HEK293 (cell line): ENCODE measurements around the gene PIM3.
A peak's percentile ranks its signal among the peaks of the same experiment; 100 is the strongest.

Source experiments
- CTCF ChIA-PET: fragments of 350-600 bp; formaldehyde crosslinking; extraction: SDS; loops from one replicate; lab custom pipeline; 2021; ENCODE audit warnings: antibody characterized with exemption; lab: Yijun Ruan, JAX
- POLR2A ChIA-PET: fragments of 300-600 bp; formaldehyde crosslinking; extraction: SDS; loops from one replicate; lab custom pipeline; 2020; ENCODE audit warnings: antibody characterized with exemption, inconsistent platforms; lab: Yijun Ruan, JAX
- H3K27ac ChIP-seq: fragments of 200-500 bp; sonication (Bioruptor generic); 2 replicates; pipeline ENCODE4 v1.5.1; 2014; ENCODE audit warnings: low read depth, low read length, control low read depth, inconsistent platforms; ENCODE audit errors: extremely low read depth
- H3K36me3 ChIP-seq, 2 experiments: fragments of 200-500 bp in 1 of 2; sonication (Bioruptor generic) in 1 of 2; 1 replicate in 1 of 2; 2 replicates in 1 of 2; pipeline ENCODE4 v1.5.1; 2014 to 2017; ENCODE audit warnings: inconsistent platforms in 2 of 2, low read length in 2 of 2; ENCODE audit not compliant: control insufficient read depth in 2 of 2, insufficient read depth in 1 of 2
- H3K4me1 ChIP-seq: fragments of 200-500 bp; sonication (Bioruptor generic); 2 replicates; pipeline ENCODE4 v1.5.1; 2014; ENCODE audit warnings: mild to moderate bottlenecking, low read length, inconsistent platforms; ENCODE audit not compliant: control insufficient read depth, insufficient read depth
- H3K4me3 ChIP-seq: 2 replicates; pipeline ENCODE4 v1.5.1; 2011; ENCODE audit warnings: low read depth, mild to moderate bottlenecking, control low read depth, low read length, moderate library complexity
- H3K9me3 ChIP-seq: fragments of 200-500 bp; sonication (Bioruptor generic); 2 replicates; pipeline ENCODE4 v1.5.1; 2014; ENCODE audit warnings: low read depth, low read length, inconsistent platforms; ENCODE audit not compliant: control insufficient read depth, insufficient read depth
- GLIS2 ChIP-seq: fragments of 450-650 bp; formaldehyde crosslinking; IDR thresholded peaks from 2 replicates; pipeline ENCODE4 v1.5.1; 2016; ENCODE audit warnings: missing biosample characterization, missing genetic modification characterization
- SCRT2 ChIP-seq: fragments of 450-650 bp; formaldehyde crosslinking; IDR thresholded peaks from 2 replicates; pipeline ENCODE4 v1.5.1; 2016; ENCODE audit warnings: missing biosample characterization, missing genetic modification characterization
- ZNF112 ChIP-seq: fragments of 450-650 bp; formaldehyde crosslinking; IDR thresholded peaks from 2 replicates; pipeline ENCODE4 v1.5.0; 2017; ENCODE audit warnings: missing biosample characterization, missing genetic modification characterization
- ZNF155 ChIP-seq: fragments of 450-650 bp; formaldehyde crosslinking; IDR thresholded peaks from 2 replicates; pipeline ENCODE4 v1.5.1; 2016; ENCODE audit warnings: missing biosample characterization, missing genetic modification characterization
- ZNF341 ChIP-seq: fragments of 450-650 bp; formaldehyde crosslinking; IDR thresholded peaks from 2 replicates; pipeline ENCODE4; 2016; ENCODE audit warnings: low read depth, missing biosample characterization, missing genetic modification characterization
- ZNF391 ChIP-seq: fragments of 450-650 bp; formaldehyde crosslinking; IDR thresholded peaks from 2 replicates; pipeline ENCODE4 v1.5.1; 2016; ENCODE audit warnings: low read depth, missing biosample characterization, missing genetic modification characterization, borderline replicate concordance
- ZNF571 ChIP-seq: fragments of 450-650 bp; formaldehyde crosslinking; IDR thresholded peaks from 2 replicates; pipeline ENCODE4 v1.5.0; 2017; ENCODE audit warnings: missing biosample characterization, missing genetic modification characterization
- ZNF621 ChIP-seq: fragments of 450-650 bp; formaldehyde crosslinking; IDR thresholded peaks from 2 replicates; pipeline ENCODE4 v1.5.1; 2017; ENCODE audit warnings: missing biosample characterization, missing genetic modification characterization
- ZNF768 ChIP-seq: fragments of 450-650 bp; formaldehyde crosslinking; IDR thresholded peaks from 2 replicates; pipeline ENCODE4 v1.5.1; 2018; ENCODE audit warnings: missing biosample characterization, mild to moderate bottlenecking, missing genetic modification characterization
- ZNF776 ChIP-seq: fragments of 450-650 bp; formaldehyde crosslinking; IDR thresholded peaks from 2 replicates; pipeline ENCODE4 v1.5.0; 2017; ENCODE audit warnings: missing biosample characterization, missing genetic modification characterization, borderline replicate concordance
- ZNF837 ChIP-seq: fragments of 450-650 bp; formaldehyde crosslinking; IDR thresholded peaks from 2 replicates; pipeline ENCODE4 v1.5.1; 2016; ENCODE audit warnings: missing biosample characterization, missing genetic modification characterization
- ZSCAN23 ChIP-seq: fragments of 450-650 bp; formaldehyde crosslinking; IDR thresholded peaks from 2 replicates; pipeline ENCODE4 v1.5.1; 2016; ENCODE audit warnings: missing biosample characterization, missing genetic modification characterization
- TF ChIP-seq, protein P1 (sequence below): fragments of 450-650 bp; formaldehyde crosslinking; IDR thresholded peaks from 2 replicates; pipeline ENCODE4 v1.5.1; 2016; ENCODE audit warnings: missing biosample characterization, missing genetic modification characterization
- TF ChIP-seq, protein P2 (sequence below): fragments of 450-650 bp; formaldehyde crosslinking; IDR thresholded peaks from 2 replicates; pipeline ENCODE4 v1.5.1; 2017; ENCODE audit warnings: missing biosample characterization, missing genetic modification characterization
- TF ChIP-seq, protein P3 (sequence below): fragments of 450-650 bp; formaldehyde crosslinking; IDR thresholded peaks from 2 replicates; pipeline ENCODE4 v1.5.1; 2017; ENCODE audit warnings: missing biosample characterization, mild to moderate bottlenecking, missing genetic modification characterization, moderate library complexity

Gene PIM3

DNA sequence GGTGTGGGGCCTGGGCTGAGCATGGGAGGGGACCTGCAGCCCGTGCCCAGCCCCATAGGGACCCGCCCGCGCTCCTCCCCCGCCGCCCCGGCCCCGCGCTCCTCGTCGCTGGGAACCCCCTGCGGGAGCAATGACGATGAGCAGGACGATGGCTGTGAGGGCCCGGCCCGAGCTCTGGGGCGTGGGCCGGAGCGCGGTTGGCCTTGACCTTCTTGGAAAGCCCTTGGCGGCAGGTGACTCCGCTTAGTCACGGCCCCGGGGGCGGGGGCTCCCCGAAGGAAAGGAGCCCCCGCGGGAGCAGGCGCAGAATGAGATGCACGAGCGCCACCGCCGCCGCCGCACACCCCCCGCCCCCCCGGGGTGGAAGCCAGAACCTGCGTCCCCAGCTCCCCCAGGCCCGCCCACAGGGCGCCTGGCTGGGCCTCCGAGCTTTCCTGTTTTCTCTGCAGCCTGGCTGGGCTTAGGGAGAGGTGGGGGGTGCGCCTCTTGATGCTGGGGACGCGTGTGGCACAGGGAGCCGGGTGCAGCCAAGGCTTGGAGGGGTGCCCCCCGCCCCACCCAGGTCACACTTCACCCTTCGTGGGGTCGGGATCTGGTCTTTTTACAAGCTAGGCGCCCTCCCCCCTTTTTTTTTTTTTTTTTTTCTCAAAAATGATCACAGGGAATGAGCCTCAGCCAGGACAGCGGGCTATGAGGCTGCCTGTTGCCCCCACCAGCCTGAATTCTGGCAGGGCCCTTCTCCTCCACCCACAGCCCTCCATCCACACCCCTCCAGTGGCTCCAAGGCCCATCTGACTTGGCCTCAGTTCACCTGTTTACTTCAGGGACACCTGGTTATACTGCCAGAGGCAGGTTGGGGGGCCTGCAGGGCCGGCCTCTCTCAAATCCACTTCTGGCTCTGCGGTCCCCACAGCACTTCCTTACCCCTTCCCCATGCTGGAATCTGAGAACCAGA is 24.3 kb upstream of the PIM3 start (continued):
- TF ChIP-seq, protein P1, sequence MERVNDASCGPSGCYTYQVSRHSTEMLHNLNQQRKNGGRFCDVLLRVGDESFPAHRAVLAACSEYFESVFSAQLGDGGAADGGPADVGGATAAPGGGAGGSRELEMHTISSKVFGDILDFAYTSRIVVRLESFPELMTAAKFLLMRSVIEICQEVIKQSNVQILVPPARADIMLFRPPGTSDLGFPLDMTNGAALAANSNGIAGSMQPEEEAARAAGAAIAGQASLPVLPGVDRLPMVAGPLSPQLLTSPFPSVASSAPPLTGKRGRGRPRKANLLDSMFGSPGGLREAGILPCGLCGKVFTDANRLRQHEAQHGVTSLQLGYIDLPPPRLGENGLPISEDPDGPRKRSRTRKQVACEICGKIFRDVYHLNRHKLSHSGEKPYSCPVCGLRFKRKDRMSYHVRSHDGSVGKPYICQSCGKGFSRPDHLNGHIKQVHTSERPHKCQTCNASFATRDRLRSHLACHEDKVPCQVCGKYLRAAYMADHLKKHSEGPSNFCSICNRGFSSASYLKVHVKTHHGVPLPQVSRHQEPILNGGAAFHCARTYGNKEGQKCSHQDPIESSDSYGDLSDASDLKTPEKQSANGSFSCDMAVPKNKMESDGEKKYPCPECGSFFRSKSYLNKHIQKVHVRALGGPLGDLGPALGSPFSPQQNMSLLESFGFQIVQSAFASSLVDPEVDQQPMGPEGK (tag by site-specific recombination): peak; percentile 93
- no peak for TF ChIP-seq ZNF571 (tag by site-specific recombination)
- TF ChIP-seq ZNF776 (tag by site-specific recombination): no peak

DNA sequence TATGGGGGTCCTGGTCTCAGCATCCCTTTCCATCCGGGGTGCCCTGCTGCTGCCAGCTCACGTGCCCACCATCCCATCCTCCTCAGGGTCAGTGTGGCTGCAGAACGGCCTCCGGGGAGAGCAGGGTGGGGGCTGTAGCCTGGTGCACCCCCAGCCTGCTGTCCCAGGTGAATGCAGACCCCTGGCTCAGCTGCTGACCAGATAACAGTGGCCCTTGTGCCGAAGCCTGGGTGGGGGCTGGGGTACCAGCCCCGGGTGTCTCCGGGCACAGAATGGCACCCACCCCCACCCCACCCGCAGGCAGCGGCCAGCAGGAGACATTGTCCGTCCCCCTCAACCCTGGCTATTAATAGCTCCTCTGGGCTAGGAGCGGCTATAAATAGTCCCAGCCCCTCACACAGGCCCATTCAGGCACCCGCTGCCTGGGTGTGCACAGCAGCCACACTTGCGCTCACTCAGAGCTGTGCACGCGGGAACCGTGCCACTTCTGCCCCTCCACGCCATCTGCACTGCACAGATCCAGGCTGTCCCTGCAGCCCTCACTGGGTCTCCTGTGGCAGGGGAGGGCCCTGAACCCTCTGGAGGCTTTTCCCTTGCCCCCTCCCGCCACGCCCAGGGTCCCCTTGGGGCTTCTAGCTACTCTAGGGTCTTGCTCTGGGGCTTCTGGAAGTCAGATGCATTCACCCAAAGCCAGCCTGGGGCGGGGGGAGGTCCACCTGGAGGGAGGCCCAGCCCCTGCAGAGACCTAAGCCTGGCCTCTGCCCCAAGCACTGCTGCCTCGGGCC is 23.4 kb upstream of the PIM3 start:
- TF ChIP-seq GLIS2 (peak; percentile 23; the same call in 1 of the 2 replicates), ZNF621 (tag by site-specific recombination) (no peak)
- Histone ChIP-seq H3K27ac (no peak overlapping the region), H3K36me3 (no peaks in the 10 kb centered on the region), H3K4me3 (no peak overlapping the region), H3K4me1 (peaks cover 7% of the 10 kb centered on the region), H3K9me3 (no peaks in the 10 kb centered on the region)
- ChIA-PET POLR2A (interaction anchor here (1.4 kb wide), 1 partner anchor 23 kb away, joined by 7 read pairs; the partner anchor contains the start of gene PIM3), CTCF (interaction anchor here (1.4 kb wide), 1 partner anchor 93 kb away, joined by 9 read pairs; no protein-coding TSS in a partner anchor)

DNA sequence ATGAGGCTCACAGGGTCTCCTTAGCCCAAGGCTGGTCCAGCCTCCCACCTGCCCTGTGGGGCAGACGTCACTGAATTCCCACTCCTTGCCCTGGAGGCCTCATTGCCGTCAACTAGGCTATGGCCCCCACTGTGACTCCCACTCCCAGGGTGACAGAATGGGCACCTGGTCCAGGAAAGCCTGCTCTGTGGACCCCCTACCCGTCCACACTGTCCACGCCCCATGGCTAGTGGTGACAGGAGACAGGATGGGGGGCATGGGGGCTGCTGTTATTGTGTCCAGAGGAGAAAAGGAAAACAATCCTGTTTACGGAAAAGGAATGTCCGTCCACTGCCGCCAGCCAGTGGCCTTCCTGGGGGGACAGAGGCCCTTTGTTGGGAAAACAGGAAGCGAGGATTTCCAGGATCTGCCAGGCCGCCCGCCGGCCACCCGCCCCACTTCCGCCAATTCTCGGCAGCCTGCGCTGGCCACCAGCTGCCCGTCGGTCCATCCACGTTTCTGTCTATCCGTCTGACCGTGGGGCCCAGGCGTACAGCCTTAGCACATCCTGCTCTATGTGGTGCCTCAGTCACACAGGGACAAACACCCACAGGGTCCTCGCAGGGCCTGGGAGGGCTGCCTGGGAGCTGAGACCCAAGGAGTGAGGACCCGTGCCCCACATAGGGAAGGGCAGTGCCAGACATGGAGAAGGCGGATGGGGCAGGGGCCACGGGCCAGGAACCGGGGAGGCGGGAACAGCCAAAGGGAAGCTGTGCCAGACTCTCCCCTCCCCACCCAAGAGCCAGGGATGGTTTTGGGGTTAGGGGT is 22.6 kb upstream of the PIM3 start:
- Histone ChIP-seq H3K9me3 (no peaks in the 10 kb centered on the region), H3K4me3 (no peak overlapping the region), H3K4me1 (peaks cover 7% of the 10 kb centered on the region), H3K36me3 (no peaks in the 10 kb centered on the region), H3K27ac (no peak overlapping the region)
- TF ChIP-seq ZSCAN23 (tag by site-specific recombination) (no peak), ZNF155 (no peak), ZNF341 (tag by site-specific recombination) (peak; percentile 84), ZNF837 (no peak)
- CTCF ChIA-PET: interaction anchor here (1.1 kb wide), 1 partner anchor 92 kb away, joined by 3 read pairs; no protein-coding TSS in a partner anchor
- POLR2A ChIA-PET: no interaction called here

DNA sequence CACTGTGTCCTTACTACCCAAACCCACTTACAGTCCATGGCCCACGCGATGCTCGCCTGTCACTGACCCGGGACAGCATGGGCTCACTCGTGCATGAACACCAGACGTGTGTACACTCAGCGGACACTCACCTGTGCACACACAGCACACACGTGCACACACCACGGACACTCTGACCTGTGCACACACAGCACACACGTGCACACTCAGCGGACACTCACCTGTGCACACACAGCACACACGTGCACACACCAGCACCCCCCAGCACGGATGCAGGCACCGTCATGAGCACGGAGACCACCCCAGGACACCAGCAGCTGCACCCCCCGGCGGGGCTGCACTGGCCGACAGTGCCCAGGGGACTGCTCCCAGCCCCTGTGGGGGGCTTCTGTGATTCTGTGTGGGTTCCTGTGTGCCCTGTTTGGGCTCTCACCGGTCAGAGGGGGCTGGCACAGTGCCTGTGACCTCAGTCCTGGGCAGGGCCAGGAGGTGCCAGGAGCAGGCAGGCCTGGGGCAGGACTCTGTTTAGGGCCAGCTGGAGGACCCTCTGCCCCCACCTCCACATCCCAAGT is 21.9 kb upstream of the PIM3 start:
- Histone ChIP-seq H3K27ac (no peak overlapping the region), H3K9me3 (no peaks in the 10 kb centered on the region), H3K36me3 (no peaks in the 10 kb centered on the region), H3K4me1 (peaks cover 7% of the 10 kb centered on the region)
- ChIA-PET POLR2A (no interaction called here), CTCF (interaction anchor here (1.0 to 1.5 kb wide), 3 partner anchors 7 to 92 kb away, joined by 3 to 6 read pairs (median 3); no protein-coding TSS in a partner anchor)
- TF ChIP-seq SCRT2 (tag by site-specific recombination): no peak
- TF ChIP-seq ZNF391 (tag by site-specific recombination): no peak
- TF ChIP-seq, protein P2, sequence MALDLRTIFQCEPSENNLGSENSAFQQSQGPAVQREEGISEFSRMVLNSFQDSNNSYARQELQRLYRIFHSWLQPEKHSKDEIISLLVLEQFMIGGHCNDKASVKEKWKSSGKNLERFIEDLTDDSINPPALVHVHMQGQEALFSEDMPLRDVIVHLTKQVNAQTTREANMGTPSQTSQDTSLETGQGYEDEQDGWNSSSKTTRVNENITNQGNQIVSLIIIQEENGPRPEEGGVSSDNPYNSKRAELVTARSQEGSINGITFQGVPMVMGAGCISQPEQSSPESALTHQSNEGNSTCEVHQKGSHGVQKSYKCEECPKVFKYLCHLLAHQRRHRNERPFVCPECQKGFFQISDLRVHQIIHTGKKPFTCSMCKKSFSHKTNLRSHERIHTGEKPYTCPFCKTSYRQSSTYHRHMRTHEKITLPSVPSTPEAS (tag by site-specific recombination): 0 out of 2 replicates have a peak, but pooled peaks have one; percentile 21
- TF ChIP-seq ZNF112 (tag by site-specific recombination): no peak
- TF ChIP-seq, protein P3, sequence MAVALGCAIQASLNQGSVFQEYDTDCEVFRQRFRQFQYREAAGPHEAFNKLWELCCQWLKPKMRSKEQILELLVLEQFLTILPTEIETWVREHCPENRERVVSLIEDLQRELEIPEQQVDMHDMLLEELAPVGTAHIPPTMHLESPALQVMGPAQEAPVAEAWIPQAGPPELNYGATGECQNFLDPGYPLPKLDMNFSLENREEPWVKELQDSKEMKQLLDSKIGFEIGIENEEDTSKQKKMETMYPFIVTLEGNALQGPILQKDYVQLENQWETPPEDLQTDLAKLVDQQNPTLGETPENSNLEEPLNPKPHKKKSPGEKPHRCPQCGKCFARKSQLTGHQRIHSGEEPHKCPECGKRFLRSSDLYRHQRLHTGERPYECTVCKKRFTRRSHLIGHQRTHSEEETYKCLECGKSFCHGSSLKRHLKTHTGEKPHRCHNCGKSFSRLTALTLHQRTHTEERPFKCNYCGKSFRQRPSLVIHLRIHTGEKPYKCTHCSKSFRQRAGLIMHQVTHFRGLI (tag by site-specific recombination): no peak
- no peak for TF ChIP-seq ZNF768 (tag by site-specific recombination)
- no peak for TF ChIP-seq GLIS2
- TF ChIP-seq, all 188 proteins: peak for 1
- H3K4me3 ChIP-seq: no peak overlapping the region
